Suprapubic skin (tissue), 4 donors: ENCODE data around the gene FAM9C.

Experiments used
- CTCF ChIP-seq, 2 donors: fragments of 200-600 bp in 1 of 2; fragments of 450-650 bp in 1 of 2; sonication (generic) in 1 of 2; IDR thresholded peaks; one replicate each; pipeline ENCODE4 v1.5.1; 2016 to 2019; ENCODE audit warnings: antibody characterized with exemption in 2 of 2, mild to moderate bottlenecking in 1 of 2, moderate library complexity in 1 of 2
- EP300 ChIP-seq: sonication (generic); formaldehyde crosslinking; IDR thresholded peaks from one replicate; pipeline ENCODE4 v1.6.1; 2017; ENCODE audit warnings: antibody characterized with exemption
- POLR2A ChIP-seq, 2 donors: fragments of 450-650 bp; IDR thresholded peaks; one replicate each; pipeline ENCODE4 v1.6.1; 2017; ENCODE audit warnings: antibody characterized with exemption in 2 of 2, mild to moderate bottlenecking in 2 of 2, moderate library complexity in 2 of 2
- POLR2AphosphoS5 ChIP-seq, 3 donors: sonication (generic); formaldehyde crosslinking; IDR thresholded peaks; one replicate each; pipeline ENCODE4 v1.6.1; 2017; ENCODE audit warnings: antibody characterized with exemption in 3 of 3

- no peak for TF ChIP-seq CTCF (IDR thresholded peaks at IDR 0.05)
- no peak for TF ChIP-seq POLR2AphosphoS5 (IDR thresholded peaks at IDR 0.05)
- TF ChIP-seq POLR2A (IDR thresholded peaks at IDR 0.05), result no peak
- no peak for TF ChIP-seq EP300
These were observed 32.7 kb upstream of the FAM9C start for GRCh38 chrX:13077168-13077567.
